Bronchial epithelial cell (primary cell): ENCODE measurements around the gene EML4. TPM values are rescaled to one million over a fixed set of nuclear protein-coding genes. Genes with fewer than 3 reads are reported as not detected.

Experiments used
- DNase-seq: peaks from one replicate; pipeline ENCODE4 v3.0.0-alpha.2; 2010; ENCODE audit warnings: low read depth
- FAIRE-seq: peaks from 2 replicates; lab custom pipeline; 2011; peaks lifted over from hg19 to GRCh38; lab: Jason Lieb, UNC
- H3K27me3 ChIP-seq: 2 replicates; pipeline ENCODE4 v1.5.1; 2011; ENCODE audit warnings: low read length; ENCODE audit not compliant: control insufficient read depth, insufficient read depth
- H3K36me3 ChIP-seq: 2 replicates; pipeline ENCODE4 v1.5.1; 2011; ENCODE audit warnings: low read length; ENCODE audit not compliant: control insufficient read depth, insufficient read depth
- H3K4me3 ChIP-seq: 2 replicates; pipeline ENCODE4 v1.5.1; 2011; ENCODE audit warnings: mild to moderate bottlenecking, low read depth, low read length, control low read depth
- total RNA-seq: library from RNA; depleted of rRNA; stranded (reverse); fragments of >200 nt; gene quantifications from 2 replicates; pipeline ENCODE4 v1.2.1, GENCODE V29; 2014
- TF ChIP-seq, protein P1 (sequence below): IDR thresholded peaks from 2 replicates; pipeline ENCODE4 v1.5.1; 2011; ENCODE audit warnings: mild to moderate bottlenecking, moderate library complexity, low read length, control low read depth, inconsistent platforms; ENCODE audit not compliant: insufficient read depth, severe bottlenecking

Gene EML4
- total RNA-seq, 1 donor from 2014 or later, result 26.3 TPM

DNA sequence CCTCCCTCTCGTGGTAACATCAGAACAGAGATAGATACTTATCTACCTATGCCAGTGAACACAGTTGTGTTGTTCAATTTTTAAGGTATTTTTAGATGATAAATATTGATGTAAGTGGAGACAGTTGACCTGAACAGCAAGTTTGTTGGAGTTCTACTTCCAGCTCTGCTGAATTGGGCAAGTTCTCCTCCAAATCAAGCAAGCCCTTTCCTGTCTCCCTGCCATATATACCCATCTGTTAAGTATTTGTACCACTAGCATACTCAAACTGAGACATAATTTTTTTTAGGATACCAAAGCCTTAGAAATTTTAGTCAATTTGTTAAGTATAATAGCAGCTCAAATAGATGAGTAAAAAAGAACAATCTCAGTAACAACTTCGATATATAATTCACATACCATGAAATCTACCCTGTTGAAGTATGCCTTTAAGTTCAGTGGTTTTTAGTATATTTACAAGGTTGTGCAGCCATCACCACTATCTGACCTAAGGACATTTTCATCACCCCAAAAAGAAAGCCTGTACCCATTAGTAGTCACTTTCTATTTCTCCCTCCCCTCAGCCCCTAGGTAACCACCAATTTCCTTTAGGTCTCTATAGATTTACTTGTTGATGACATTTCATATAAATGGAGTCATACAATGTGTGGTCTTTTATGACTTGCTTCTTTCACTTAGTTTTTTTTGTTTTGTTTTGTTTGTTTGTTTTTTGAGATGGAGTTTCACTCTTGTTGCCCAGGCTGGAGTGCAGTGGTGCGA is 130.0 kb downstream of the EML4 start:
- H3K4me3 ChIP-seq, result no peak overlapping the region
- FAIRE-seq (no peak), DNase-seq (no peak)
- H3K27me3 ChIP-seq, result no peaks in the 10 kb centered on the region
- TF ChIP-seq, protein P1, sequence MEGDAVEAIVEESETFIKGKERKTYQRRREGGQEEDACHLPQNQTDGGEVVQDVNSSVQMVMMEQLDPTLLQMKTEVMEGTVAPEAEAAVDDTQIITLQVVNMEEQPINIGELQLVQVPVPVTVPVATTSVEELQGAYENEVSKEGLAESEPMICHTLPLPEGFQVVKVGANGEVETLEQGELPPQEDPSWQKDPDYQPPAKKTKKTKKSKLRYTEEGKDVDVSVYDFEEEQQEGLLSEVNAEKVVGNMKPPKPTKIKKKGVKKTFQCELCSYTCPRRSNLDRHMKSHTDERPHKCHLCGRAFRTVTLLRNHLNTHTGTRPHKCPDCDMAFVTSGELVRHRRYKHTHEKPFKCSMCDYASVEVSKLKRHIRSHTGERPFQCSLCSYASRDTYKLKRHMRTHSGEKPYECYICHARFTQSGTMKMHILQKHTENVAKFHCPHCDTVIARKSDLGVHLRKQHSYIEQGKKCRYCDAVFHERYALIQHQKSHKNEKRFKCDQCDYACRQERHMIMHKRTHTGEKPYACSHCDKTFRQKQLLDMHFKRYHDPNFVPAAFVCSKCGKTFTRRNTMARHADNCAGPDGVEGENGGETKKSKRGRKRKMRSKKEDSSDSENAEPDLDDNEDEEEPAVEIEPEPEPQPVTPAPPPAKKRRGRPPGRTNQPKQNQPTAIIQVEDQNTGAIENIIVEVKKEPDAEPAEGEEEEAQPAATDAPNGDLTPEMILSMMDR, result no peak
- peaks cover 2% of the 10 kb centered on the region for H3K36me3 ChIP-seq

DNA sequence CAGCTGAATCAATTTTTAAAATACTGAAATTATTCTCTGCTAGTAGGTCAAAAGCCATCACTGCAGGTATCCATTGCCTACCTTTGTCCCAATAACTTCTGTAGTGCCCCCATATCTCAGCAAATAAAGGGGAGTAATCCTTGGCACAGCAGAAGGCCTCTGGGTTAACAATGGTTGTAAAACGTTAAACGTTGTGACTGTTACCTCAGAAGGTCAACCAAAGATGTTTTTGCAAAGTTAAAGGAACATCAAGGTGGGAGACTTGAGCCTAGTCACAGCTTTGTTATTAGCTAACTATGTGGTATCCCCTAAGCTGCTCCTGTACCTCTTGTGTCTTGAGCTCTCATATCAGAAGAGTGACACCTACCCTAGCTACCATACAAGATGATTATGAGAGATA is 131.4 kb downstream of the EML4 start:
- DNase-seq, result no peak
- no peak for FAIRE-seq
- no peaks in the 10 kb centered on the region for H3K27me3 ChIP-seq
- no peak overlapping the region for H3K4me3 ChIP-seq
- peaks cover 2% of the 10 kb centered on the region for H3K36me3 ChIP-seq
- TF ChIP-seq, protein P1, result no peak

DNA sequence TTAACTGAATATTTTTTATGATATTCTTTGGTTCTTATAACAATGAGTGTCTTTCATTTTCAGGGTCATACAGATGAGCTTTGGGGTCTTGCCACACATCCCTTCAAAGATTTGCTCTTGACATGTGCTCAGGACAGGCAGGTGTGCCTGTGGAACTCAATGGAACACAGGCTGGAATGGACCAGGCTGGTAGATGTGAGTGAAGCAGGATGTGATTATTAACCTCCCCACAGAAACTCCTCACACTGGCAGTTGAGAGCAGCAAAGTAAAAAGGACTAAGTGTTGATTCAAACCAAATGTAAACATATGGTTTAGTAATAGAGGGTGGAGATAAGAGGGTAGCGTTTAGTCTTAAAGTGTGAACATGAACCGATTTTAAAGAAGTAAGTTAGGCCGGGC is 134.1 kb downstream of the EML4 start:
- TF ChIP-seq, protein P1, result no peak
- FAIRE-seq, result no peak
- Histone ChIP-seq H3K36me3 (peaks cover 2% of the 10 kb centered on the region), H3K4me3 (no peak overlapping the region), H3K27me3 (no peaks in the 10 kb centered on the region)
- peak; percentile 25 for DNase-seq

DNA sequence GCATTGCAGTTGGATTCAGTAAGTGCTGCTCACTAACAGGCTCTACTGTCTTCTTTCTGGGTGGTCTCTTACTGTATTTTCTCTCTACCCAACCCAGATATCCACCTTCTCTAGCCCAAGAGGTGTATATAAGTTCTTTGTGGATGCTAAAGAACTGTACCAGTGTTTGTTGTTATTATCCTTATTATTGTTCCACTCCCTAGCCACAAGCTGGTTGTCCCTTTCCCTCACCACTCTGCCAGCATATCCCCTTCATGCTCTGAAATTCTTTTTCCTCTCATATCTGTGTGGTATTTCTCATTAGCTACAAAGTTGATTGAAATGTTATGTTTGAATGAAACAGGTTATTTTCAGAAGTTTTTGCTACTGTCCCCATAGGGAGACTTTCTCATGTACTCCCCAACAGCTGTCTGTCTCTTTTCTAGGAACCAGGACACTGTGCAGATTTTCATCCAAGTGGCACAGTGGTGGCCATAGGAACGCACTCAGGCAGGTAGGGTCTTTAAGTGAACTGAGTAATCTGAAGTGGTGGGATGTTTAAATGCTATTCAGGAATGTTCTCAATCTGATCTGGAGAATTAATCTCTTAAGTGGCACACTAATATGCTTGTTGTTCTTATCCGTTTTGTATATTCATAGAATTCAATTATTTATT is 135.0 kb downstream of the EML4 start:
- H3K4me3 ChIP-seq, result no peak overlapping the region
- H3K27me3 ChIP-seq, result no peaks in the 10 kb centered on the region
- no peak for FAIRE-seq
- no peak for DNase-seq
- H3K36me3 ChIP-seq, result peaks cover 2% of the 10 kb centered on the region
- TF ChIP-seq, protein P1, result no peak

DNA sequence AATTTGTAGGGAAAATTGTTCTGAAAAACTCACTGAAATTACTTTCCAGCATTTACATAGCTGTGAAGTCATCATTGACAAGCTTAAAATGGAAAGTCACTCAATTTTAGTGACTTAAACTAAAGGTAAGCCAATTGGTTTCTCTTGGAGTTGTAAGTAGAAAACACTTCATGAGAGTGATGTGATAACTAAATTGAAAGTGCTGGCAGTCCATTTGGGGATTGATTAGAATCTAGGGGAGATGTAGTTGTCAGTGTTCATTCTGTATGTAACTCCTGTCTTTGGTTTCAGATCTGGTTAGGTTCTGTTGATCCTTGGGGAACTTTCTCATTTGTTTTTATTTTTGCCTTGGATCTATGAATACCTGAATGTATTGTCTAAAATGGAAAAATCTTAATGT is 138.0 kb downstream of the EML4 start:
- no peaks in the 10 kb centered on the region for H3K27me3 ChIP-seq
- FAIRE-seq, result no peak
- H3K36me3 ChIP-seq, result peaks cover 2% of the 10 kb centered on the region
- H3K4me3 ChIP-seq, result no peak overlapping the region
- TF ChIP-seq, protein P1, result no peak
- no peak for DNase-seq
